ENCODE results near the gene CHD5.

CHD5 gene

DNA sequence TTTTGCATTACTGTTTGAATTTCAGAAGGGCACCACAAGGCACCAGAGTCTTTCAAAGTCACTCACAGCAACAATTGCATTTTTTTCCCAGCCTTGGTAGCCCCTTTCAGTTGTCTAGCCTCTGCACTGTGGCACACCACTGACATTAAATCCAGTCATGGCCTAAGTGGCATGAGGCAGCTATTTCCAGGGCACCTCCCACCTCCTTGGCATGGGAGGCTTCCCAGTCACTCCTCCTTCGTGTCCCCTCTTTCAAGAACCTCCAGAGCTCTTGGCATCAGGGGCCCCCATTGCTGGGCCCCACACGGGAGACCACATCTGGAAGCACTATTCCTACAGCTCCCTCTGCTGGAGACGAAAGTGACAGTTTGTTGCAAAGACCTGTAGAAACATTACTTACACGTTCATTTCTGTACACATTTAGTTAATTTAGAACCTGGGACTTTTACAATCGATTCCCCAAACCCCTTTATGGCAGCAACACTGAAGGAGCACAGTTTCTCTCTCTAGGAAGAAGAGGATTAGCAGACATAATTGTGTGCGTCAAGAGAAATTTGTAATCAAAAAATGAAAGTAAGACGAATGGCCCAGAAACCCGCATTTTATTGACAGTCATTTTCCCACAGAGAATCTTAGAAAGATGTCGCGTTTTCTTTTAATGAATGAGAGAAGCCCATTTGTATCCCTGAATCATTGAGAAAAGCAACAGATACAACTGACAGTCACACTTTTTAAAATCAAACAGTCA is 5.7 kb upstream of the CHD5 start:
- TF ChIP-seq ZNF274 (IDR thresholded peaks at IDR 0.05; ENCODE audit: low read depth, low read length): no peak
- H3K4me3 ChIP-seq (ENCODE audit: low read length): no peak overlapping the region

DNA sequence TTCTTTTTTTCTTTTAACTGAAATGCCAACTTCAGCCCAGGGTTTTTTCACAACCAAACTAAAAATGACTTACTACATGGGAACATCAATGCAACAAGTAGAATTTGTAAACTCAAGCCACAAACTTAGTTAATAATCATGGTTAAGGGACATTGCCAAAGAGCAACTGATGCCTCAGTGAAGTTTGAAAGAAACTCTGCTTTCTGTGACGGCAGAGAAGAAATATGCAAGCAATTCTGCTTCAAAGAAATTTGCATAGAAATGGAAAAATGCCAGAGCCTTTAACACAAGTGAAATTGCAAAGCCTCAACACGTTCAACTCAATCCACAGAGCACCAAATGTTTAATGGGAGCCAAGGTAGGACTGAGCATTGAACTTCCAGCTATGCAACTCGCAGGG is 5.0 kb upstream of the CHD5 start:
- TF ChIP-seq ZNF274 (IDR thresholded peaks at IDR 0.05; ENCODE audit: low read depth, low read length): no peak
- H3K4me3 ChIP-seq (ENCODE audit: low read length): no peak overlapping the region

DNA sequence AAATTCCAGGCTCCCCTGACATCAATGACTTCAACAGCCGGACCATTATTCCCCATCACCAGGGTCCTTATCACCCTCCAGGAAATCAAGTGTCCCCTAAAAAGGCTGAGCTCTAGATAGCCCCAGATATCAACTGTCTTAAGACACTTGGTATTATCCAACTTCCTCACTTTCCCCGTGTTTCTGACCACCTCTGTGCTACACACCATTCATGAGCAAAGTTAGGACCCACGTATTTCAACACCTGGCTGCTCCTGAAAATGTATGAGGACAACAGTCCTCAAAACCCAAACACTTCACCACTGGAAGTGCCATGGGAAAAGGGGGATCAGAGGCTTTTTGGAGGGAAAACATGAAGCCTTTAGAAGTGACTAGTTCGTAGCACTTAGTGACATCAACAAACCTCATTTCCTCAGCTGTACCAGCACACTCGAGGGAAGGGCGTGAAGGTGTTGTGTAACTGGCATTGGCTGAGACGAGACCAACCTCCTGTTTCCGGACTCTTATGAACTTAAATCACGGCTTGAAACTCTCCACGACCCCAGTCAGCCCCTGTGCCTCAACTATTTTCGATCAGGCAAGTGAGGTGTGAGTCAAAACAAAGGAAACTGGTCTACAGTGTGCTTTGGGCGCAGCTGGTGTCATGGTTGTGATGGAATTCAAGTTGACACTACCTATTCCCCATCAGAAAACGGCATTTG is 4.1 kb upstream of the CHD5 start:
- no peak overlapping the region for H3K4me3 ChIP-seq (ENCODE audit: low read length)
- TF ChIP-seq ZNF274 (IDR thresholded peaks at IDR 0.05; ENCODE audit: low read depth, low read length): no peak

DNA sequence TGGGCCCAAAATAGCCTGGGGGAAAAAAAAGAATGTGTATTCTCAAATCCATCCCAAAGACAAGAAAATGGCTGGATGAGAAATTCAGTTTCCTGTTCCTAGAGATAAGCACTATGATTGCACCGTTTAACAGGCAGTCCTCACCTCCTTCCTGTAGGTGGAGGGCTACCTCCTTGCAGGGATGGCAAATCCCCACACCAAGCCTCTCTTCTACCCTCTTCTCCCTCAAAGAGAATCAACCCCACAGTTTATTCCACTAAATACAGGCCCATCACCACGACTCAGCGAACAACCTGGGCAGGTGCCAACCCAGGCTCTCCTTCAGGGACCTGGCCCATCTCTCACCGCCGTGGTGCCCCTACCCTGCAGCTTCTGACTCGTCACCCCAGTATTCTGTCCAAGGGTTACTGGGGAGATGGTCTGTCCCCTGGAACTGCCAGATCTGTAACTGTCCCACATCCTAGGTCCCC is 3.4 kb upstream of the CHD5 start:
- H3K4me3 ChIP-seq (ENCODE audit: low read length): no peak overlapping the region
- TF ChIP-seq ZNF274 (IDR thresholded peaks at IDR 0.05; ENCODE audit: low read depth, low read length): no peak

DNA sequence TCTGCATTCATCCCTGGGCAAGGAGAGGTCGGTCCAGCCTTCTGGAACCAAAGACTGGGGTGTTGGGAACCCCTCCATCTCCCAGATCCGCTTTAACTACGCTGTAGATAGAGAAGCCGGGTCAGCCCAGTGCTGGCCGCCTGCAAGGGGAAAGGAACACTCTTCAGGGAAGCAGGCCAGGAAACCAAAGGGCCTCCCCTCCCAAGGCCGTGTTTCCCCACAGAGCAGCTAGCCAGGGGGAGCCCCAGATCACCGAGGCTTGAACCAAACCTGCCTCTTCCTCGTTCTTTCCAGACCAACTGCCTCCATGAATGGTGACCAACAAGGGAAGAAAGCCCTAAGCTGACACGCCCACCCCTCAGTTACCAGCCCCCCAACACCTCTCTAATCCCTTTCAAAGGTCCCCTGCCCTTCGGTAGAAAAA is 1.2 kb upstream of the CHD5 start:
- TF ChIP-seq ZNF274 (IDR thresholded peaks at IDR 0.05; ENCODE audit: low read depth, low read length): no peak
- H3K4me3 ChIP-seq (ENCODE audit: low read length): no peak overlapping the region

DNA sequence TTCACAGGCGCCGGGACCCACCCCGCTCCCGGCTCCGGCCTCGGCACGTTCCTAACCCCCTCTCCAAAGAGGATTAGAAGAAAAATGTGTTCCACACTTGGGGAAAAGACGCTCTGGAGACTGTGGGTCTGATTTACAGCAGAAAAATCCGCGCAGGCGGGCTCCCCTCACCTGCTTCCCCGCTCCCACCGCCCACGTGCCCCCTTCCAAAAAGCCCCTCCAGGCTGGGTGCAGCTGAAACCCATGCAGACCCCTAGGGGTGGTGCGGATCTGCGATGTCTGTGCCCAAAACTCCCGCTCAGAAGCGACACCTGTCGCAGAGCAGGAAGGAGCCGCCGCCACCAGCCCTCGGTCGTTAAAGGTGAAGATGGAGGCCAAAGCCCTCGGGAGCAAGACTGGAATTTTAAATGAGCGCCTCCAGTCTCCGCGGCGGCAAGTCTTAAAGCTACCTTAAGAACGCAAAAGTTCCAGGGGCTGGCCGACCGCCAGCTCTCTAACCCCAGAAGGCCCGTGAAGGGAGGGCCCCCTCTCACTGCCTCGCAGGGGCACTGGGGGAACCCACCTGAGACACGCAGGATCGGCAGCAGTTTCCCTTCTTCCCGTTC is 688 bp upstream of the CHD5 start:
- TF ChIP-seq ZNF274 (IDR thresholded peaks at IDR 0.05; ENCODE audit: low read depth, low read length): no peak
- no peak overlapping the region for H3K4me3 ChIP-seq (ENCODE audit: low read length)

DNA sequence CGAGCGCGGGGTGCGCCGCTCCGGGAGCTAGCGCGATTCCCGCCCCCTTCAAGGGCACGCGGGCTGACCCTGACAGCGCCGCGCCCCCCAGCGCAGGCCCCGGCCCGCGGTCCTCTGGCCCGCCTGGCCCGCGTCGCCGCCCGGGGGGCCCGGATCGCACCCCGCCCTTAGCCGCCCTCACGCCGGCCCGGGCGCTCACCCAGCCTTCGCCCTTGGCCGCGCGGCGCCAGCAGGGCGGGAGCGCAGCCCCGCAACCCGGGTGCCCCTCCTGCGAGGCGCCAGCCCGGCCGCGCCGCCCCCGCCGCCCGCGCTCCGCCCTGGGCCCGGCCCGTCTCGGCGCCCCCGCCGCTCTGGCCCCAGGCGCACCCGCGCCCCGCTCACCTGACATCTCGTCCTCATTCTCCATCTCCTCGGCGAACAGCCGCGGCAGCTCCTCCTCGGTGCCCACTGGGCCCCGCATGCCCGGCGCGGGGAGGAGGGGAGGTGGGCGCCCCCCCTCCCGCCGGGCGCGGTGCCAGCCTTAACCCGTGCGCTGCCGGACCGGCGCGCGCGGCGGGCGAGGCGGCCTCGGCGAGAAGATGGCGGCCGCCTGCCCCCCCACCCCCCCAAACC is 451 bp downstream of the CHD5 start:
- TF ChIP-seq ZNF274 (IDR thresholded peaks at IDR 0.05; ENCODE audit: low read depth, low read length): no peak
- H3K4me3 ChIP-seq (ENCODE audit: low read length): no peak overlapping the region

DNA sequence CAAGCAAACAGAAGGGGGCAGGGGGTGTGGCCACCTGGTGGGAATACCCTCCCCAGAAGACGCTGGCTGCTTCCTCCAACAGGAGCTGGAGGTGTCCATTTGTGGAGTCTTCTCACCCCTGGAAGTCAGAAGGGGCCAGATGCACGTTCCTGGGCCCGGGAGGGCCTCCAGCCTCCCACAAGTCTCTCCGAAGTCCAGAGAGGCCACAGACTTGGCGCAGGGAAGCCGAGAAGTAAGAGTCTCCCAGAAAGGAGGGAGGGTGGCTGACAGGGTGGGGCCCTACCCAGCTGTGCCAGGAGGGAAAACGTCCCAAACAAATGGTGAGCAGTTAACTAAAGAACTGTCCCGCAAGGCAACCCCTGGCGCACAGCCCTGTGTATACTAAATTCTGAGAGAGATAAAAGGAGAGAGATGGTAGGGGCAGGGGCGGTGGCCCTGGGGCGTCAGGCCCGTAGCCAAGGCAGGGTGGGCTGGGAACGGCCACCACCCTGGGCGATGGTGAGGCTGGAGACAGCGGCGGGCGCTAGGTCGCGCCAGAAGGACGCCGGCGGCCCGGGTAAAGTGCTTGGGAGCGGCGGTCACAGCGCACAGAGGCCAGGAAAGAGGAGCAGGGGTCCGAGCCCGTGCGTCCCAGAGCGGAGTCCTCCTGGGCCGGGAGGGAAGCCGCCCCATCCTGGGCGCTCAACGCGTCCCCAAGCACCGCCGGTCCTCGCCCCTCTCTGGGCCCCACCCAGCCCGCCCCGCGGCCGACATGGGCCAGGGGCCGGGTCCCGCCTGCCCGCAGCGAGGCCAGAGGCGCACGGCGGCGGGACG is 1.2 kb downstream of the CHD5 start:
- no peak for TF ChIP-seq ZNF274 (IDR thresholded peaks at IDR 0.05; ENCODE audit: low read depth, low read length)
- H3K4me3 ChIP-seq (ENCODE audit: low read length): no peak overlapping the region

DNA sequence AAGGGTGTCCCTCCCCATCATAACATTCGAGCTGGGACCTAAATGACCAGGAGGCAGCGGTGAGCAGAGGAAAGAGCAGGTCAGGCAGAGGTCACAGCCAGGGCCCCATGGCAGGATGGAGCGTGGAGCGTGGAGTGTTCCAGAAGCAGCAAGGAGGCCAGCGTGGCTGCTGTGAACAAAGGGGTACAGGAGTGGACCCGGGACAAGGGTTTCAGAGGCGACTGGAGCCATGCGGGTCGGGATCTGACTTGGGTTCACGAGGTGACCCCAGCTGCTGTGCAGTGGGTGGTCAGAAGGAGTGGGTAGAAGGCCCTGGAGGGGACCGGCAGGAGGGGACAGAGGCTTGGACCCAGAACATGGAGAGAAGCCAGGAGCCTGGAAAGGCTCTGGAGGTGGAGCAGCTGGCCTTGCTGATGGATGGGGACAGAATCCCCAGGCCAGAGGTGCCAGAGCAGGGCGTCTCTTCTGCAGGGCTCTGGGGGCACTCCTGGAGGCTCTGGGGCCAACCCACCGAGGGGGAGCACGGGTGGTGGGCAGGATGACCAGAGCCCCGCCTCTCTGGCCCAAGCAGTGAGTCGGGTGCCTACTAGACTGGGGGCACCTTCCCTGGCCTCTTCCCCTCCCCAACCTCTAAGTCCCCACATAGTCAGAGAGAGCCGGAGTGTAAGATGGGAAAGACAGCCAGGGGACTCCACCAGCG is 2.3 kb downstream of the CHD5 start:
- no peak for TF ChIP-seq ZNF274 (IDR thresholded peaks at IDR 0.05; ENCODE audit: low read depth, low read length)
- H3K4me3 ChIP-seq (ENCODE audit: low read length): no peak overlapping the region

DNA sequence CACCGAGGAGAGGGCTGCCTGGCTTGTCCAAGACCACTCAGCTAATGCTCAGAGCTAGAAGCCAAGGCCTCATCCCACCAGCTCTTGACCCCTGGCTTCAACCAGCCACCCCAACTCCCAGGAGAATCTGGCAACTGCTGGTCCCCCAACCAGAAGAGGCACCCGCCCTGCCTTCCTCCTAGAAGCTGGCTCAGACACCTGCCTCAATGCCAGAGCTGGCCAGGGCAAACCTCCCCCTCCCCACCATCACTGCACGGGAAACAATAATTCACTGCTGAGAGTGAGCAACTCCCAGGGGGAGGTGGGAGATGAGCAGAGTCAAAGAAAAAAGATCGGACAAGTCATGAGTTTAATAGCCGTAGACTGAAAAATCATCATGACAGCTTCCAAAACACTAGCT is 3.3 kb downstream of the CHD5 start:
- no peak for TF ChIP-seq ZNF274 (IDR thresholded peaks at IDR 0.05; ENCODE audit: low read depth, low read length)
- H3K4me3 ChIP-seq (ENCODE audit: low read length): no peak overlapping the region

DNA sequence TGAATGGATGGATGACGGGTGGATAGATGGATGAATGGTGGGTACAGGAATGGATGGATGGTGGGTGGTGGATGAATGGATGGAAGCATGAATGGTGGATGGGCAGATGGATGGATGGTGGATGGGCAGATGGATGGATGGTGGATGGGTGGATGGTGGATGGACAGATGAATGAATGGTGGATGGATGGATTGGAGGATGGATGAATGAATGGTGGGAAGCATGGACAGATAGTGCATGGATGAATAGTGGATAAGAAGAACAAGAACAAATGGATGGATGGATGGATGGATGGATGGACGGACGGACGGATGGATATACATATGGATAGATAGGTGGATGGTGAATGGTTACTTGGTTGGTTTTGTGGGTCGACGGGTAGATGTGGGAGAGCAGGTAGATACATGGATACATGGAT is 4.7 kb downstream of the CHD5 start:
- no peak for TF ChIP-seq ZNF274 (IDR thresholded peaks at IDR 0.05; ENCODE audit: low read depth, low read length)
- H3K4me3 ChIP-seq (ENCODE audit: low read length): no peak overlapping the region

DNA sequence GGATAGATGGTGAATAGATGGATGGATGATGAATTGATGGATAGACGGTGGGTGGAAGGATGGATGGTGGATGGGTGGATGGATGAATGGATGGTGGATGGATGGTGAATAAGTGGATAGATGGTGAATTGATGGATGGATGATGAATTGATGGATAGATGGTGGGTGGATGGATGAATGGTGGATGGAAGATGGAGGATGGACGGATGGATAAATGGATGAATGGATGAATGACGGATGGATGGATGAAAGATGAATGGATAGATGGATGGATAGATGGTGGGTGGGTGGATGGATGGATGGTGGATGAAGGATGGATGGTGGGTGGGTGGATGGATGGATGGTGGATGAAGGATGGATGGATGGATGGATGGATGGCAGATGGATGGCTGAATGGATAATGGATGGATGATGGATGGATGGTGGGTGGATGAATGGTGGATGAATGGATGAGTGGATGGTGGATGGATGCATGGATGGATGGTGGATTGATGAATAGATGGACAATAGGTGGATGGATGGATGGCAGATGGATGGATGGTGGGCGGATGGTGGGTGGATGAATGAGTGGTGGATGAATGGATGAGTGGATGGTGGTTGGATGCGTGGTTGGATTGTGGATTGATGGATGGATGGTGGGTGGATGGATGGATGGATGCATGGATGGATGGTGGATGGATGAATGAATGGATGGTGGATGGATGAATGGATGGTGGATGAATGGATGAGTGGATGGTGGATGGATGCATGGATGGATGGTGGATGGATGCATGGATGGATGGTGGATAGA is 5.3 kb downstream of the CHD5 start:
- no peak overlapping the region for H3K4me3 ChIP-seq (ENCODE audit: low read length)
- TF ChIP-seq ZNF274 (IDR thresholded peaks at IDR 0.05; ENCODE audit: low read depth, low read length): no peak
